SK-N-SH (cell line): ENCODE results near the gene MED29. TPM values are rescaled to one million over a fixed set of nuclear protein-coding genes. Genes with fewer than 3 reads are reported as not detected.

Source experiments
- CHD2 ChIP-seq: fragments of 150-350 bp; IDR thresholded peaks from 2 replicates; pipeline ENCODE4 v1.6.1; 2018; ENCODE audit warnings: low read length; ENCODE audit not compliant: partially characterized antibody
- EP300 ChIP-seq, 2 experiments: IDR thresholded peaks; 2 replicates each; pipeline versions ENCODE4 v1.4.0 to v1.6.1; 2012; ENCODE audit warnings: borderline replicate concordance in 1 of 2, low read depth in 1 of 2, low read length in 1 of 2
- FOSL2 ChIP-seq: IDR thresholded peaks from 2 replicates; pipeline ENCODE4 v1.4.0; 2012; ENCODE audit warnings: low read depth, mild to moderate bottlenecking, moderate library complexity, borderline replicate concordance
- FOXJ3 ChIP-seq: sonication (generic); formaldehyde crosslinking; IDR thresholded peaks from 2 replicates; pipeline ENCODE4 v1.5.1; 2020; ENCODE audit warnings: mild to moderate bottlenecking, missing genetic modification reagents
- FOXM1 ChIP-seq: IDR thresholded peaks from 2 replicates; pipeline ENCODE4 v1.4.0; 2012; ENCODE audit warnings: low read depth, mild to moderate bottlenecking
- GATA2 ChIP-seq: sonication (generic); formaldehyde crosslinking; IDR thresholded peaks from 2 replicates; pipeline ENCODE4 v1.5.0; 2020; ENCODE audit warnings: mild to moderate bottlenecking, missing genetic modification reagents
- JUND ChIP-seq: IDR thresholded peaks from 2 replicates; pipeline ENCODE4 v1.4.0; 2012
- MEF2A ChIP-seq: IDR thresholded peaks from 2 replicates; pipeline ENCODE4 v1.4.0; 2012; ENCODE audit warnings: low read depth, borderline replicate concordance
- MXI1 ChIP-seq: IDR thresholded peaks from 2 replicates; pipeline ENCODE4 v1.6.1; 2012; ENCODE audit warnings: mild to moderate bottlenecking, low read depth, low read length, improper control_type of control experiment
- NFIC ChIP-seq: IDR thresholded peaks from 2 replicates; pipeline ENCODE4 v1.4.0; 2012; ENCODE audit warnings: borderline replicate concordance
- NRF1 ChIP-seq: IDR thresholded peaks from 2 replicates; pipeline ENCODE4 v1.6.1; 2012; ENCODE audit warnings: low read depth, mild to moderate bottlenecking, low read length
- POLR2AphosphoS5 ChIP-seq: IDR thresholded peaks from 2 replicates; pipeline ENCODE4 v1.6.1; 2012; ENCODE audit warnings: low read depth, low read length
- RAD21 ChIP-seq: IDR thresholded peaks from 2 replicates; pipeline ENCODE4 v1.6.1; 2012; ENCODE audit warnings: mild to moderate bottlenecking, low read length
- REST ChIP-seq: IDR thresholded peaks from 2 replicates; pipeline ENCODE4 v1.6.1; 2012; ENCODE audit warnings: mild to moderate bottlenecking, low read depth, low read length, moderate library complexity
- TEAD4 ChIP-seq: IDR thresholded peaks from 2 replicates; pipeline ENCODE4 v1.4.0; 2012; ENCODE audit warnings: mild to moderate bottlenecking, borderline replicate concordance; ENCODE audit not compliant: insufficient read depth
- YY1 ChIP-seq: IDR thresholded peaks from 2 replicates; pipeline ENCODE4 v1.4.0; 2012; ENCODE audit warnings: low read depth, mild to moderate bottlenecking
- polyA plus RNA-seq, 3 experiments: library from polyadenylated mRNA; depleted of rRNA; stranded (reverse); fragments of >200 nt; gene quantifications; 2 replicates each; pipeline ENCODE4 v1.2.3, GENCODE V29; 2012
- TF ChIP-seq, protein P1 (sequence below): fragments of 200-600 bp; sonication (generic); IDR thresholded peaks from 2 replicates; pipeline ENCODE4 v1.6.1; 2017; ENCODE audit warnings: antibody characterized with exemption, mild to moderate bottlenecking, moderate library complexity

The MED29 gene
- polyA plus RNA-seq, 1 of the 3 experiments (the other 2 are of a cell fraction) = 32.0 TPM

DNA sequence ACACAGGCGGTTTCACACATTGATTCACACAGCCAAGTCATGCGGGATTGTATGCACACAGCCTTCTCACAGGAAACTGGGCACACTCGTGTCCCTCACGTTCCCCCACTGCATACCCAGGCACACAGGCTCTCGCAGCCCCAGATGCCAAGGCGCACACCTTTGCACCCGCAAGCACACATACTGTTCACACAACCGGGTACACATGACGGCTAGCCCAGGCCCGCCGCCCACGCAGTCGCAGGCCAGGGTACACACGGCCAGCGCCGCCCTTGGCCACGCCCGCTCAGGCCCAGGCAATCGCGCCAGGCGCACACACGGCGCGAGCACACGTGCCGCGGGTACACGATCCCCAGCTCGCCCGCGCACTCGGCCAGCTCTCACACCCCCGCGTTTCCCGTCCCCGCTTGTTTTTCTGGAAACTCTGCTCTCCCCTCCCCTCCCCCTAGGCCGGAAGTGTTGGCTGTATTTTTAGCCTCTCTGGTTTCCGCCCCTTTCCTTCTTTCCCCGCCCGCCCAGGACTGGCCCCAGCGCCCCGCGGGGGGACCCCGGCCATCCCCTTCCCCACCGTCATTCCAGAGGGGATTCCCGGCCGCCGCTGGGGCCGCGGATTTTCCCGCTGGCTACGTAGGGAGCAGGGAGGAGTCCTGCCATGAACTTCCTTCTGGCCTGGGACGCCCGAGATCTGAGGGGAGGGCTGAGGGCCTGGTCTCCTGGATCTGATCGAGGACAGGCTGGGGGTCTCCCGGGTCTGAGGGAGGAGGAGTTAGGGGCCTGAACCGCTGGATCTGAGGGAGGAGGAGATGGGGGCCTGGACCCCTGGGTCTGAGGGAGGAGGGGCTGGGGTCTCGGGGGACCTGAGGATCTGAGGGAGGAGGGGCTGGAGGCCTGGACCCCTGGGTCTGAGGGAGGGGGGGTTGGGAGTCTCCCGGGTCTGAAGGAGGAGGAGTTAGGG lies 11.4 kb downstream of the MED29 start (continued):
- TF ChIP-seq NRF1 = peak; percentile 58
- no peak for TF ChIP-seq POLR2AphosphoS5
- TF ChIP-seq MXI1 = peak; percentile 95
- no peak for TF ChIP-seq EP300 (IDR thresholded peaks at IDR 0.05; ENCODE audit: borderline replicate concordance in 1 of 2, low read depth in 1 of 2, low read length in 1 of 2)
- no peak for TF ChIP-seq JUND
- no peak for TF ChIP-seq GATA2 (CRISPR knock-in tag)
- no peak for TF ChIP-seq REST
- TF ChIP-seq FOSL2 = 0 out of 2 replicates have a peak, but pooled peaks have one; percentile 13
- no peak for TF ChIP-seq FOXM1
- no peak for TF ChIP-seq FOXJ3
- TF ChIP-seq MEF2A = peak; percentile 83; the same call in 1 of the 2 replicates
- peak; percentile 50 for TF ChIP-seq CHD2
- peak; percentile 34; the same call in 1 of the 2 replicates for TF ChIP-seq NFIC
- no peak for TF ChIP-seq YY1
- no peak for TF ChIP-seq TEAD4
- no peak for TF ChIP-seq RAD21
- TF ChIP-seq, protein P1, sequence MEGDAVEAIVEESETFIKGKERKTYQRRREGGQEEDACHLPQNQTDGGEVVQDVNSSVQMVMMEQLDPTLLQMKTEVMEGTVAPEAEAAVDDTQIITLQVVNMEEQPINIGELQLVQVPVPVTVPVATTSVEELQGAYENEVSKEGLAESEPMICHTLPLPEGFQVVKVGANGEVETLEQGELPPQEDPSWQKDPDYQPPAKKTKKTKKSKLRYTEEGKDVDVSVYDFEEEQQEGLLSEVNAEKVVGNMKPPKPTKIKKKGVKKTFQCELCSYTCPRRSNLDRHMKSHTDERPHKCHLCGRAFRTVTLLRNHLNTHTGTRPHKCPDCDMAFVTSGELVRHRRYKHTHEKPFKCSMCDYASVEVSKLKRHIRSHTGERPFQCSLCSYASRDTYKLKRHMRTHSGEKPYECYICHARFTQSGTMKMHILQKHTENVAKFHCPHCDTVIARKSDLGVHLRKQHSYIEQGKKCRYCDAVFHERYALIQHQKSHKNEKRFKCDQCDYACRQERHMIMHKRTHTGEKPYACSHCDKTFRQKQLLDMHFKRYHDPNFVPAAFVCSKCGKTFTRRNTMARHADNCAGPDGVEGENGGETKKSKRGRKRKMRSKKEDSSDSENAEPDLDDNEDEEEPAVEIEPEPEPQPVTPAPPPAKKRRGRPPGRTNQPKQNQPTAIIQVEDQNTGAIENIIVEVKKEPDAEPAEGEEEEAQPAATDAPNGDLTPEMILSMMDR = no peak
